K562 (cell line): ENCODE results near the gene NEURL2. TPM values are rescaled to one million over a fixed set of nuclear protein-coding genes. Genes with fewer than 3 reads are reported as not detected.
A peak's percentile ranks its signal among the peaks of the same experiment; 100 is the strongest.

Experiments
- ADNP ChIP-seq: fragments of 200-800 bp; sonication (Bioruptor generic); IDR thresholded peaks from 2 replicates; pipeline ENCODE4 v1.6.1; 2016; ENCODE audit warnings: missing genetic modification characterization, missing compliant biosample characterization
- CSDE1 ChIP-seq, 2 experiments: fragments of 450-650 bp; IDR thresholded peaks; 2 replicates each; pipeline ENCODE4 v1.6.1; 2016; ENCODE audit warnings: mild to moderate bottlenecking in 1 of 2
- EP400 ChIP-seq: fragments of 450-650 bp; IDR thresholded peaks from 2 replicates; pipeline ENCODE4 v1.6.1; 2017; ENCODE audit warnings: antibody characterized with exemption, mild to moderate bottlenecking, moderate library complexity
- FOXA3 ChIP-seq, 2 experiments: fragments of 450-650 bp in 1 of 2; sonication (generic) in 1 of 2; formaldehyde crosslinking; IDR thresholded peaks in 1 of 2; conservative IDR thresholded peaks in 1 of 2; 2 replicates each; pipeline versions ENCODE4 v1.4.0 to v1.8.0; 2020 to 2022; ENCODE audit warnings: mild to moderate bottlenecking in 2 of 2, missing genetic modification reagents in 1 of 2
- HIVEP1 ChIP-seq: fragments of 250-450 bp; sonication (Bioruptor Pico); IDR thresholded peaks from 2 replicates; pipeline ENCODE4 v1.4.0; 2020; ENCODE audit warnings: mild to moderate bottlenecking
- HMG20B ChIP-seq: fragments of 250-450 bp; sonication (Bioruptor Pico); IDR thresholded peaks from 2 replicates; pipeline ENCODE4 v1.5.0; 2021; ENCODE audit warnings: mild to moderate bottlenecking
- HNRNPLL ChIP-seq: fragments of 200-400 bp; formaldehyde crosslinking; IDR thresholded peaks from 2 replicates; pipeline ENCODE4 v1.6.1; 2017; ENCODE audit warnings: low read length, low read depth, mild to moderate bottlenecking; ENCODE audit not compliant: poor library complexity, severe bottlenecking
- MEF2D ChIP-seq: conservative IDR thresholded peaks from 2 replicates; pipeline ENCODE4 v1.6.1; 2016; ENCODE audit warnings: low read depth, missing genetic modification characterization, missing compliant biosample characterization
- PML ChIP-seq: IDR thresholded peaks from 2 replicates; pipeline ENCODE4 v1.6.1; 2012; ENCODE audit warnings: low read length, inconsistent platforms
- RBFOX2 ChIP-seq: fragments of 200-400 bp; formaldehyde crosslinking; IDR thresholded peaks from 2 replicates; pipeline ENCODE4 v1.6.1; 2017; ENCODE audit warnings: low read depth, mild to moderate bottlenecking, low read length, moderate library complexity
- RCOR1 ChIP-seq, 2 experiments: IDR thresholded peaks; 2 replicates each; pipeline ENCODE4 v1.6.1; 2012; ENCODE audit warnings: low read depth in 2 of 2, low read length in 2 of 2, borderline replicate concordance in 1 of 2, improper control_type of control experiment in 1 of 2
- SUPT5H ChIP-seq: fragments of 450-650 bp; IDR thresholded peaks from 2 replicates; pipeline ENCODE4 v1.6.1; 2016
- TCF7L2 ChIP-seq: fragments of 150-350 bp; IDR thresholded peaks from 2 replicates; pipeline ENCODE4 v1.6.1; 2016; ENCODE audit warnings: low read depth, mild to moderate bottlenecking, low read length, moderate library complexity
- U2AF1 ChIP-seq: fragments of 200-400 bp; formaldehyde crosslinking; optimal IDR thresholded peaks from 2 replicates; pipeline ENCODE3; 2017; ENCODE audit warnings: mild to moderate bottlenecking, low read depth, low read length, moderate library complexity
- YBX1 ChIP-seq: fragments of 450-650 bp; IDR thresholded peaks from 2 replicates; pipeline ENCODE4 v1.7.1; 2016; ENCODE audit warnings: mild to moderate bottlenecking
- ZSCAN32 ChIP-seq: fragments of 450-650 bp; formaldehyde crosslinking; IDR thresholded peaks from 2 replicates; pipeline ENCODE4 v1.4.0; 2020; ENCODE audit warnings: mild to moderate bottlenecking, moderate library complexity
- polyA plus RNA-seq, 8 experiments: library from polyadenylated mRNA; depleted of rRNA in 4 of 8; stranded (reverse) in 5 of 8; unstranded in 3 of 8; fragments of >200 nt; fragmentation: Nextera tagmentation in 2 of 8; fragmentation: Illumina TruSeq in 1 of 8; extraction: Ambion mirVana in 2 of 8; extraction: Trizol in 1 of 8; gene quantifications; 2 replicates each; pipeline versions ENCODE4 v1.2.1 to v1.2.3, GENCODE V29; 2011 to 2014; ENCODE audit warnings: inconsistent platforms in 1 of 8, missing spikeins in 1 of 8
- total RNA-seq, 7 experiments: library from RNA; depleted of rRNA in 6 of 7; stranded (reverse); fragments of >200 nt in 6 of 7; fragmentation: Illumina TruSeq in 2 of 7; extraction: Trizol in 2 of 7; gene quantifications; 2 replicates each; pipeline versions ENCODE4 v1.2.1 to v1.2.3, GENCODE V29; 2011 to 2021; ENCODE audit warnings: low replicate concordance in 1 of 7
- TF ChIP-seq, protein P1 (sequence below): fragments of 250-450 bp; sonication (Bioruptor Pico); IDR thresholded peaks from 2 replicates; pipeline ENCODE4 v1.6.1; 2021; ENCODE audit warnings: mild to moderate bottlenecking
- TF ChIP-seq, protein P2 (sequence below): fragments of 250-450 bp; sonication (Bioruptor Pico); IDR thresholded peaks from 2 replicates; pipeline ENCODE4 v1.8.0; 2022; ENCODE audit warnings: inconsistent platforms, mild to moderate bottlenecking, moderate library complexity, borderline replicate concordance
- TF ChIP-seq, protein P3 (sequence below): fragments of 450-650 bp; IDR thresholded peaks from 2 replicates; pipeline ENCODE4 v1.6.1; 2018; ENCODE audit not compliant: partially characterized antibody
- TF ChIP-seq, protein P4 (sequence below): fragments of 200-800 bp; sonication (Bioruptor generic); IDR thresholded peaks from 2 replicates; pipeline ENCODE4 v1.6.1; 2017; ENCODE audit warnings: missing genetic modification characterization, missing compliant biosample characterization

Gene NEURL2
- total and polyA plus RNA-seq, 9 of the 15 experiments (the other 6 are each of a cell fraction or from before 2014, with no cell fraction given) = 0.22 to 1.9 (median 0.50) TPM; not detected in 1

DNA sequence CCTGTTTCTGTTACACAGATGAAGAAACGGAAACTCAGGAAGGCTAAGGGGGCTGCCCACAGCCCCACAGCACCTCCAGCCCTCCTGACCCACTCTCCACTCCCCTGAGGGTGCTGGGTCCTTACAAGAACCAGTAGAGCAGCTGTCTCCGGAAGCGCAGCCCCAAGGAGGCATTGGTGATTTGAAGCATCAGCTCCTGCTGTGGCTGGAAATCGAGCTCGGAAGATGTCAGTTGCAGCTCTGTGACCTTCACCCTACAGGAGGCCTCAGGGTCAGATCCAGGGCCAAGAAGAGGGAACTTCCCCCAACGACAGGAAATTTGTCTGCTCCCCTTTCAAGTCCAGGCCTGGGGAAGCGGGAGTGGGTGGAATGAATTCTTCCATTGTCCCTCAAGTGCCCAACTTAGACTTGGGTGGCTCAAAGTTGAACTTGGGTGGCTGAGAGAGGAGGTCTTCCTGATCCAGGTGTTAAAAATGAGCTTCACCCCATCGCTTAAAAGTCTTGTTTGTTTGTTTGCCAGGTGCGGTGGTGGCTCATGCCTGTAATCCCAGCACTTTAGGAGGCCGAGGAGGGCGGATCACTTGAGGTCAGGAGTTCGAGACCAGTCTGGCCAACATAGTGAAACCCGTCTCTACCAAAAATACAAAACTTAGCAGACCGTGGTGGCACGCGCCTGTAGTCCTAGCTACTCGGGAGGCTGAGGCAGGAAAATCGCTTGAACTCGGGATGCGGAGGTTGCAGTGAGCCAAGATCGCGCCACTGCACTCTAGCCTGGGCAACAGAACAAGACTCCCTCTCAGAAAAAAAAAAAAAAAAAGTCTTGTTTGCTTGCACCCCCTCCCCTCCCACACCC lies 19.0 kb upstream of the NEURL2 start (continued):
- TF ChIP-seq, protein P1, sequence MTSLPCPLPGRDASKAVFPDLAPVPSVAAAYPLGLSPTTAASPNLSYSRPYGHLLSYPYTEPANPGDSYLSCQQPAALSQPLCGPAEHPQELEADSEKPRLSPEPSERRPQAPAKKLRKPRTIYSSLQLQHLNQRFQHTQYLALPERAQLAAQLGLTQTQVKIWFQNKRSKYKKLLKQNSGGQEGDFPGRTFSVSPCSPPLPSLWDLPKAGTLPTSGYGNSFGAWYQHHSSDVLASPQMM (CRISPR knock-in tag) = no peak
- no peak for TF ChIP-seq ZSCAN32 (CRISPR knock-in tag)
- TF ChIP-seq HNRNPLL = peak; percentile 27
- TF ChIP-seq, protein P2, sequence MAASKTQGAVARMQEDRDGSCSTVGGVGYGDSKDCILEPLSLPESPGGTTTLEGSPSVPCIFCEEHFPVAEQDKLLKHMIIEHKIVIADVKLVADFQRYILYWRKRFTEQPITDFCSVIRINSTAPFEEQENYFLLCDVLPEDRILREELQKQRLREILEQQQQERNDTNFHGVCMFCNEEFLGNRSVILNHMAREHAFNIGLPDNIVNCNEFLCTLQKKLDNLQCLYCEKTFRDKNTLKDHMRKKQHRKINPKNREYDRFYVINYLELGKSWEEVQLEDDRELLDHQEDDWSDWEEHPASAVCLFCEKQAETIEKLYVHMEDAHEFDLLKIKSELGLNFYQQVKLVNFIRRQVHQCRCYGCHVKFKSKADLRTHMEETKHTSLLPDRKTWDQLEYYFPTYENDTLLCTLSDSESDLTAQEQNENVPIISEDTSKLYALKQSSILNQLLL = no peak
- TF ChIP-seq U2AF1 = no peak
- no peak for TF ChIP-seq YBX1
- TF ChIP-seq EP400 = no peak
- no peak for TF ChIP-seq CSDE1 (IDR thresholded peaks at IDR 0.05)
- no peak for TF ChIP-seq HIVEP1 (CRISPR knock-in tag)
- 0 out of 2 replicates have a peak, but pooled peaks have one; percentile 29 for TF ChIP-seq ADNP (tag)
- 0 out of 2 replicates have a peak, but pooled peaks have one; percentile 24 for TF ChIP-seq MEF2D
- 0 out of 2 replicates have a peak, but pooled peaks have one; percentile 10 for TF ChIP-seq RBFOX2
- TF ChIP-seq PML = no peak; the same call in 1 of the 2 replicates
- TF ChIP-seq FOXA3 (CRISPR knock-in tag; conservative IDR thresholded peaks at IDR 0.05 in 1 of 2, IDR thresholded peaks at IDR 0.05 in 1 of 2) = no peak
- TF ChIP-seq RCOR1 (IDR thresholded peaks at IDR 0.05; ENCODE audit: borderline replicate concordance in 1 of 2, low read depth in 2 of 2, low read length in 2 of 2) = 0 out of 4 replicates have a peak, but pooled peaks of 1 of the 2 experiments have one; percentile 38
- TF ChIP-seq SUPT5H = no peak
- TF ChIP-seq TCF7L2 = no peak
- TF ChIP-seq, protein P3, sequence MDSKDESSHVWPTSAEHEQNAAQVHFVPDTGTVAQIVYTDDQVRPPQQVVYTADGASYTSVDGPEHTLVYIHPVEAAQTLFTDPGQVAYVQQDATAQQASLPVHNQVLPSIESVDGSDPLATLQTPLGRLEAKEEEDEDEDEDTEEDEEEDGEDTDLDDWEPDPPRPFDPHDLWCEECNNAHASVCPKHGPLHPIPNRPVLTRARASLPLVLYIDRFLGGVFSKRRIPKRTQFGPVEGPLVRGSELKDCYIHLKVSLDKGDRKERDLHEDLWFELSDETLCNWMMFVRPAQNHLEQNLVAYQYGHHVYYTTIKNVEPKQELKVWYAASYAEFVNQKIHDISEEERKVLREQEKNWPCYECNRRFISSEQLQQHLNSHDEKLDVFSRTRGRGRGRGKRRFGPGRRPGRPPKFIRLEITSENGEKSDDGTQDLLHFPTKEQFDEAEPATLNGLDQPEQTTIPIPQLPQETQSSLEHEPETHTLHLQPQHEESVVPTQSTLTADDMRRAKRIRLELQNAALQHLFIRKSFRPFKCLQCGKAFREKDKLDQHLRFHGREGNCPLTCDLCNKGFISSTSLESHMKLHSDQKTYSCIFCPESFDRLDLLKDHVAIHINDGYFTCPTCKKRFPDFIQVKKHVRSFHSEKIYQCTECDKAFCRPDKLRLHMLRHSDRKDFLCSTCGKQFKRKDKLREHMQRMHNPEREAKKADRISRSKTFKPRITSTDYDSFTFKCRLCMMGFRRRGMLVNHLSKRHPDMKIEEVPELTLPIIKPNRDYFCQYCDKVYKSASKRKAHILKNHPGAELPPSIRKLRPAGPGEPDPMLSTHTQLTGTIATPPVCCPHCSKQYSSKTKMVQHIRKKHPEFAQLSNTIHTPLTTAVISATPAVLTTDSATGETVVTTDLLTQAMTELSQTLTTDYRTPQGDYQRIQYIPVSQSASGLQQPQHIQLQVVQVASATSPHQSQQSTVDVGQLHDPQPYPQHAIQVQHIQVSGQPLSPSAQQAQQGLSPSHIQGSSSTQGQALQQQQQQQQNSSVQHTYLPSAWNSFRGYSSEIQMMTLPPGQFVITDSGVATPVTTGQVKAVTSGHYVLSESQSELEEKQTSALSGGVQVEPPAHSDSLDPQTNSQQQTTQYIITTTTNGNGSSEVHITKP = no peak
- no peak for TF ChIP-seq HMG20B
- TF ChIP-seq, protein P4, sequence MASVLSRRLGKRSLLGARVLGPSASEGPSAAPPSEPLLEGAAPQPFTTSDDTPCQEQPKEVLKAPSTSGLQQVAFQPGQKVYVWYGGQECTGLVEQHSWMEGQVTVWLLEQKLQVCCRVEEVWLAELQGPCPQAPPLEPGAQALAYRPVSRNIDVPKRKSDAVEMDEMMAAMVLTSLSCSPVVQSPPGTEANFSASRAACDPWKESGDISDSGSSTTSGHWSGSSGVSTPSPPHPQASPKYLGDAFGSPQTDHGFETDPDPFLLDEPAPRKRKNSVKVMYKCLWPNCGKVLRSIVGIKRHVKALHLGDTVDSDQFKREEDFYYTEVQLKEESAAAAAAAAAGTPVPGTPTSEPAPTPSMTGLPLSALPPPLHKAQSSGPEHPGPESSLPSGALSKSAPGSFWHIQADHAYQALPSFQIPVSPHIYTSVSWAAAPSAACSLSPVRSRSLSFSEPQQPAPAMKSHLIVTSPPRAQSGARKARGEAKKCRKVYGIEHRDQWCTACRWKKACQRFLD (CRISPR knock-in tag) = no peak
